Measurements from ENCODE around the gene IL20. TPM values are rescaled to one million over a fixed set of nuclear protein-coding genes. Genes with fewer than 3 reads are reported as not detected.
A peak's percentile ranks its signal among the peaks of the same experiment; 100 is the strongest.

Gene IL20
- total RNA-seq, 1 donor: not detected

- H3K4me2 ChIP-seq (ENCODE audit: insufficient read depth, low read length): peak overlapping the region; percentile 14
- peak; percentile 94 for DNase-seq (ENCODE audit: insufficient read length, low spot score, missing footprints)
- H4K20me1 ChIP-seq (ENCODE audit: insufficient read depth, low read length): no peaks in the 10 kb centered on the region
- H3K79me2 ChIP-seq (ENCODE audit: insufficient read depth, low read length): no peaks in the 10 kb centered on the region
- H3K9me3 ChIP-seq (ENCODE audit: low read depth, low read length): no peaks in the 10 kb centered on the region
- no peaks in the 10 kb centered on the region for H3K36me3 ChIP-seq (ENCODE audit: insufficient read depth, low read length)
- H3K27ac ChIP-seq (ENCODE audit: low read depth, low read length): no peak overlapping the region
- H3K27me3 ChIP-seq (ENCODE audit: insufficient read depth, low read length): peaks cover 18% of the 10 kb centered on the region
- no peak overlapping the region for H2AFZ ChIP-seq (ENCODE audit: low read length)
- peaks cover 13% of the 10 kb centered on the region for H3K4me1 ChIP-seq (ENCODE audit: insufficient read depth, low read length)
- TF ChIP-seq, protein P1, sequence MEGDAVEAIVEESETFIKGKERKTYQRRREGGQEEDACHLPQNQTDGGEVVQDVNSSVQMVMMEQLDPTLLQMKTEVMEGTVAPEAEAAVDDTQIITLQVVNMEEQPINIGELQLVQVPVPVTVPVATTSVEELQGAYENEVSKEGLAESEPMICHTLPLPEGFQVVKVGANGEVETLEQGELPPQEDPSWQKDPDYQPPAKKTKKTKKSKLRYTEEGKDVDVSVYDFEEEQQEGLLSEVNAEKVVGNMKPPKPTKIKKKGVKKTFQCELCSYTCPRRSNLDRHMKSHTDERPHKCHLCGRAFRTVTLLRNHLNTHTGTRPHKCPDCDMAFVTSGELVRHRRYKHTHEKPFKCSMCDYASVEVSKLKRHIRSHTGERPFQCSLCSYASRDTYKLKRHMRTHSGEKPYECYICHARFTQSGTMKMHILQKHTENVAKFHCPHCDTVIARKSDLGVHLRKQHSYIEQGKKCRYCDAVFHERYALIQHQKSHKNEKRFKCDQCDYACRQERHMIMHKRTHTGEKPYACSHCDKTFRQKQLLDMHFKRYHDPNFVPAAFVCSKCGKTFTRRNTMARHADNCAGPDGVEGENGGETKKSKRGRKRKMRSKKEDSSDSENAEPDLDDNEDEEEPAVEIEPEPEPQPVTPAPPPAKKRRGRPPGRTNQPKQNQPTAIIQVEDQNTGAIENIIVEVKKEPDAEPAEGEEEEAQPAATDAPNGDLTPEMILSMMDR (IDR thresholded peaks at IDR 0.05; ENCODE audit: extremely low read depth, low read depth, low read length): no peak
- H3K4me3 ChIP-seq (ENCODE audit: insufficient read depth, low read length): no peak overlapping the region
Observed at GRCh38 chr1:206839857-206840256, 25.6 kb upstream of the IL20 start.

DNA sequence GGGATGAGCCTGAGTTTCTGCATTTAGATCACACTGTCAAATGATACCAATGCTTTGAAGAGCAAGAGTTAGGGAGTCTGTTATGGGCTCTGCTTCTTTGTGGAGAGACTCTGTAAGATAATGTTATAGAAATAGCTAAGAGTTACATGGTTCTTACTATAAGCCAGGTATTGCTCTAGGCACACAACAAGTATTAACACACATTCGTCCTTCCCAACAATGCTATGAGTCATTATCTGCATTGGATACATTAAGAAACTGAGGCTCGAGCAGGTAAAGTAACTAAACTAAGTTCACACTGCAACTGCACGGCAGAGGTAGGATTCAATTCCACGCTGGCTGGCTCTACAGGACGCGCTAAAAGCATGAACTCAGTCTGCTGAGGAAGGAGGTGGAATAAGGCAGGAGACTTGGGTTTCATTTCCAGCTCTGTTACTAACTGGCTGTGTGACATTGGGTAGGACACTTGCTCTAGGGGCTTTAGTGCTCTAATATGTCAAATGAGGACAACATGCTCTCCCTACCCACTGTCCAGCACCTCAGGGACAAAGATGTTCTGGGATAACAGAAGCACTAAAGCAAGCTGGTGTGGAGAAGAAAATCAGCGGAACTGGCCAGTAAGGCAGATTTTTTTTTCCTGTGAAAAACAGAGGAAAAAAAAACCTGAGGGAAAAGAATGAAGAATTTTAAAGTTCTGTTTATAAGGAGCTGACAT is 23.7 kb upstream of the IL20 start:
- H3K36me3 ChIP-seq (ENCODE audit: insufficient read depth, low read length): no peaks in the 10 kb centered on the region
- no peaks in the 10 kb centered on the region for H3K9me3 ChIP-seq (ENCODE audit: low read depth, low read length)
- H3K4me2 ChIP-seq (ENCODE audit: insufficient read depth, low read length): no peak overlapping the region
- no peak overlapping the region for H3K4me3 ChIP-seq (ENCODE audit: insufficient read depth, low read length)
- H2AFZ ChIP-seq (ENCODE audit: low read length): no peak overlapping the region
- no peak for DNase-seq (ENCODE audit: insufficient read length, low spot score, missing footprints)
- no peak overlapping the region for H3K27ac ChIP-seq (ENCODE audit: low read depth, low read length)
- H3K27me3 ChIP-seq (ENCODE audit: insufficient read depth, low read length): peaks cover 14% of the 10 kb centered on the region
- H4K20me1 ChIP-seq (ENCODE audit: insufficient read depth, low read length): no peaks in the 10 kb centered on the region
- peaks cover 13% of the 10 kb centered on the region for H3K4me1 ChIP-seq (ENCODE audit: insufficient read depth, low read length)
- TF ChIP-seq, protein P1 (IDR thresholded peaks at IDR 0.05; ENCODE audit: extremely low read depth, low read depth, low read length): no peak
- no peaks in the 10 kb centered on the region for H3K79me2 ChIP-seq (ENCODE audit: insufficient read depth, low read length)

DNA sequence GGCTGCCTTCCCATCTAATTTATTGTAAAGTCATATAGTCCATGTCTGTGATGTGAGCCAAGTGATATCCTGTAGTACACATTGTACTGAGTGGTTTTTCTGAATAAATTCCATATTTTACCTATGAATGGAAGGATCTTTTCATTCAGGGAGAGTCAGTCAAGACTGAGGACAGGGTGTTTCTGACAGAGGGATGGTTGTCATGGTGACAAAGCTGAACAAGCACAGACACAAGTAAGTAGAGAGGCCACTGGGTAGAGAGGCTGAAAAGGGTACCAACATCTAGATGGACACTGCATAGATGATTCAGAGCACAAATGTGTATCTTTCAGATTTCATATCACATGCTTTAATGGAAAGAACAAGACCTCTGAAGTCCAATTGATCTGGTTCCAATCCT is 22.6 kb upstream of the IL20 start:
- H4K20me1 ChIP-seq (ENCODE audit: insufficient read depth, low read length): no peaks in the 10 kb centered on the region
- H3K9me3 ChIP-seq (ENCODE audit: low read depth, low read length): no peaks in the 10 kb centered on the region
- TF ChIP-seq, protein P1 (IDR thresholded peaks at IDR 0.05; ENCODE audit: extremely low read depth, low read depth, low read length): no peak
- peaks cover 13% of the 10 kb centered on the region for H3K4me1 ChIP-seq (ENCODE audit: insufficient read depth, low read length)
- no peak overlapping the region for H3K4me2 ChIP-seq (ENCODE audit: insufficient read depth, low read length)
- no peaks in the 10 kb centered on the region for H3K79me2 ChIP-seq (ENCODE audit: insufficient read depth, low read length)
- no peak overlapping the region for H3K27ac ChIP-seq (ENCODE audit: low read depth, low read length)
- no peak overlapping the region for H2AFZ ChIP-seq (ENCODE audit: low read length)
- no peaks in the 10 kb centered on the region for H3K36me3 ChIP-seq (ENCODE audit: insufficient read depth, low read length)
- no peak overlapping the region for H3K4me3 ChIP-seq (ENCODE audit: insufficient read depth, low read length)
- peaks cover 6% of the 10 kb centered on the region for H3K27me3 ChIP-seq (ENCODE audit: insufficient read depth, low read length)
- no peak for DNase-seq (ENCODE audit: insufficient read length, low spot score, missing footprints)

GRCh38 chr1:206843626-206844025 is 21.8 kb upstream of the IL20 start:
- no peak overlapping the region for H2AFZ ChIP-seq (ENCODE audit: low read length)
- no peak for DNase-seq (ENCODE audit: insufficient read length, low spot score, missing footprints)
- no peak overlapping the region for H3K4me2 ChIP-seq (ENCODE audit: insufficient read depth, low read length)
- TF ChIP-seq, protein P1 (IDR thresholded peaks at IDR 0.05; ENCODE audit: extremely low read depth, low read depth, low read length): no peak
- no peaks in the 10 kb centered on the region for H3K79me2 ChIP-seq (ENCODE audit: insufficient read depth, low read length)
- H3K9me3 ChIP-seq (ENCODE audit: low read depth, low read length): no peaks in the 10 kb centered on the region
- H3K4me1 ChIP-seq (ENCODE audit: insufficient read depth, low read length): peaks cover 13% of the 10 kb centered on the region
- no peaks in the 10 kb centered on the region for H3K36me3 ChIP-seq (ENCODE audit: insufficient read depth, low read length)
- no peaks in the 10 kb centered on the region for H4K20me1 ChIP-seq (ENCODE audit: insufficient read depth, low read length)
- peaks cover 5% of the 10 kb centered on the region for H3K27me3 ChIP-seq (ENCODE audit: insufficient read depth, low read length)
- no peak overlapping the region for H3K27ac ChIP-seq (ENCODE audit: low read depth, low read length)
- no peak overlapping the region for H3K4me3 ChIP-seq (ENCODE audit: insufficient read depth, low read length)

Data from osteoblast (primary cell).